Astrocyte (in vitro differentiated cells and primary cell): ENCODE data around the gene KRTAP4-3. TPM values are rescaled to one million over a fixed set of nuclear protein-coding genes. Genes with fewer than 3 reads are reported as not detected.
"Not testable (repeated sequence)": the region's sequence is repeated elsewhere in the genome, so short reads cannot be mapped to it uniquely, and the experiment has no call there.

Source experiments
- DNase-seq: peaks from one replicate; pipeline ENCODE4 v3.0.0-alpha.2; 2010; ENCODE audit warnings: low read depth
- FAIRE-seq: peaks from 2 replicates; lab custom pipeline; 2011; peaks lifted over from hg19 to GRCh38; lab: Jason Lieb, UNC
- H2AFZ ChIP-seq: 2 replicates; pipeline ENCODE4 v1.6.0; 2012; ENCODE audit warnings: low read depth, low read length, inconsistent platforms
- H3K27ac ChIP-seq: 2 replicates; pipeline ENCODE4 v1.5.1; 2011; ENCODE audit warnings: low read depth, low read length, inconsistent platforms
- H3K27me3 ChIP-seq: 2 replicates; pipeline ENCODE4 v1.6.0; 2011; ENCODE audit warnings: low read length, inconsistent platforms; ENCODE audit not compliant: insufficient read depth
- H3K36me3 ChIP-seq: 2 replicates; pipeline ENCODE4 v1.5.1; 2011; ENCODE audit warnings: low read length, inconsistent platforms; ENCODE audit not compliant: insufficient read depth
- H3K4me1 ChIP-seq: 2 replicates; pipeline ENCODE4 v1.5.1; 2011; ENCODE audit warnings: low read length, inconsistent platforms; ENCODE audit not compliant: insufficient read depth
- H3K4me2 ChIP-seq: 2 replicates; pipeline ENCODE4 v1.6.0; 2012; ENCODE audit warnings: low read length, inconsistent platforms
- H3K4me3 ChIP-seq: 2 replicates; pipeline ENCODE4 v1.5.1; 2011; ENCODE audit warnings: low read depth, mild to moderate bottlenecking, low read length, inconsistent platforms; ENCODE audit not compliant: insufficient read depth
- H3K79me2 ChIP-seq: 2 replicates; pipeline ENCODE4 v1.6.0; 2012; ENCODE audit warnings: mild to moderate bottlenecking, low read length, inconsistent platforms; ENCODE audit not compliant: insufficient read depth
- H3K9ac ChIP-seq: 2 replicates; pipeline ENCODE4 v1.6.0; 2012; ENCODE audit warnings: mild to moderate bottlenecking, low read length, inconsistent platforms
- H3K9me3 ChIP-seq: 2 replicates; pipeline ENCODE4 v1.5.1; 2012; ENCODE audit warnings: low read depth, mild to moderate bottlenecking, low read length, inconsistent platforms; ENCODE audit not compliant: insufficient read depth
- H4K20me1 ChIP-seq: 2 replicates; pipeline ENCODE4 v1.6.0; 2012; ENCODE audit warnings: low read length, inconsistent platforms; ENCODE audit not compliant: insufficient read depth
- H3K27ac Mint-ChIP-seq: one replicate; pipeline ENCODE4 v1.8.0; 2021; ENCODE audit warnings: mild to moderate bottlenecking, mixed read lengths; ENCODE audit not compliant: unreplicated experiment
- H3K27me3 Mint-ChIP-seq: one replicate; pipeline ENCODE4 v1.8.0; 2021; ENCODE audit warnings: low read depth, mixed read lengths; ENCODE audit not compliant: unreplicated experiment
- H3K36me3 Mint-ChIP-seq: one replicate; pipeline ENCODE4 v1.8.0; 2021; ENCODE audit warnings: low read depth, mixed read lengths; ENCODE audit not compliant: unreplicated experiment
- H3K4me1 Mint-ChIP-seq: one replicate; pipeline ENCODE4 v1.8.0; 2021; ENCODE audit warnings: low read depth, mixed read lengths; ENCODE audit not compliant: unreplicated experiment
- H3K4me3 Mint-ChIP-seq: one replicate; pipeline ENCODE4 v1.8.0; 2021; ENCODE audit warnings: mild to moderate bottlenecking, moderate library complexity, mixed read lengths; ENCODE audit not compliant: unreplicated experiment
- H3K9me3 Mint-ChIP-seq: one replicate; pipeline ENCODE4 v1.8.0; 2021; ENCODE audit warnings: mild to moderate bottlenecking, mixed read lengths; ENCODE audit not compliant: unreplicated experiment
- EZH2 ChIP-seq: IDR thresholded peaks from 2 replicates; pipeline ENCODE4 v1.6.1; 2012; ENCODE audit warnings: mild to moderate bottlenecking, low read length, inconsistent platforms; ENCODE audit not compliant: insufficient read depth
- total RNA-seq: library from RNA; stranded (reverse); gene quantifications from 2 replicates; pipeline ENCODE4 v1.2.1, GENCODE V29; 2021
- TF ChIP-seq, protein P1 (sequence below): IDR thresholded peaks from 2 replicates; pipeline ENCODE4 v1.5.1; 2011; ENCODE audit warnings: low read depth, mild to moderate bottlenecking, inconsistent platforms, low read length, moderate library complexity; ENCODE audit not compliant: insufficient read depth

The KRTAP4-3 gene
- total RNA-seq, 1 donor from 2014 or later: not detected

DNA sequence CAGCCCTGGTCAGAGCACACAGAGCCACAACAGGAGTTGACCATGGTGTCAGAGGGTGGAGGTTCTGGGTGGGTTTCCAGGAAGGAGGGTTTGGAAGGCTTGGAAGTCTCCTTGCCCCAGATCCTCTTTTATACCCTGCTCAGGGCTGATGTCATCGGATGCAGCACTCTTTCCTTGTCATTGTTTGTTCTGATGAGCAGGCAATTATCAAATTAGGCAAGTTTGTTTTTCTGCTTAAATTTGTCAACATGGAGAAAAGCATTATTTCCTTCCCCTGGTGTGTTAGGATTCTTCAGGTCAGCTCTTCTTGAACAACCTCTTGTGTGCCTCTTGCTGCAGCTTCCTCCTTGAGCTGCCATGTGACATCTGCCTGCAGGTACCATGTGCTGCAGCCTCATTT, 7.4 kb downstream of the KRTAP4-3 start, which contains the start of gene KRTAP4-4:
Gene KRTAP4-4, minus strand, starts transcription at position 101 of the 400 bp plus-strand sequence. Its CDS starts 57 bp downstream, at position 44.
- no peak within 1 kb of the TSS for H3K4me2 ChIP-seq
- no peak within 1 kb of the TSS for H2AFZ ChIP-seq
- no peaks in the 10 kb centered on the region for H3K9me3 ChIP-seq
- Mint-ChIP-seq H3K4me1 (no peaks in the 10 kb centered on the region), H3K4me3 (no peak within 1 kb of the TSS), H3K27me3 (peaks cover 6% of the 10 kb centered on the region), H3K9me3 (peaks cover 2% of the 10 kb centered on the region), H3K27ac (no peak within 1 kb of the TSS), H3K36me3 (no peaks in the 10 kb centered on the region)
- no peaks in the 10 kb centered on the region for H3K79me2 ChIP-seq
- no peaks in the 10 kb centered on the region for H4K20me1 ChIP-seq
- DNase-seq: no peak
- H3K27ac ChIP-seq: no peak within 1 kb of the TSS
- TF ChIP-seq, protein P1, sequence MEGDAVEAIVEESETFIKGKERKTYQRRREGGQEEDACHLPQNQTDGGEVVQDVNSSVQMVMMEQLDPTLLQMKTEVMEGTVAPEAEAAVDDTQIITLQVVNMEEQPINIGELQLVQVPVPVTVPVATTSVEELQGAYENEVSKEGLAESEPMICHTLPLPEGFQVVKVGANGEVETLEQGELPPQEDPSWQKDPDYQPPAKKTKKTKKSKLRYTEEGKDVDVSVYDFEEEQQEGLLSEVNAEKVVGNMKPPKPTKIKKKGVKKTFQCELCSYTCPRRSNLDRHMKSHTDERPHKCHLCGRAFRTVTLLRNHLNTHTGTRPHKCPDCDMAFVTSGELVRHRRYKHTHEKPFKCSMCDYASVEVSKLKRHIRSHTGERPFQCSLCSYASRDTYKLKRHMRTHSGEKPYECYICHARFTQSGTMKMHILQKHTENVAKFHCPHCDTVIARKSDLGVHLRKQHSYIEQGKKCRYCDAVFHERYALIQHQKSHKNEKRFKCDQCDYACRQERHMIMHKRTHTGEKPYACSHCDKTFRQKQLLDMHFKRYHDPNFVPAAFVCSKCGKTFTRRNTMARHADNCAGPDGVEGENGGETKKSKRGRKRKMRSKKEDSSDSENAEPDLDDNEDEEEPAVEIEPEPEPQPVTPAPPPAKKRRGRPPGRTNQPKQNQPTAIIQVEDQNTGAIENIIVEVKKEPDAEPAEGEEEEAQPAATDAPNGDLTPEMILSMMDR: no peak
- no peak for TF ChIP-seq EZH2
- H3K4me3 ChIP-seq: no peak within 1 kb of the TSS
- H3K9ac ChIP-seq: no peak within 1 kb of the TSS
- no peaks in the 10 kb centered on the region for H3K4me1 ChIP-seq
- FAIRE-seq: no peak
- no peaks in the 10 kb centered on the region for H3K27me3 ChIP-seq
- H3K36me3 ChIP-seq: no peaks in the 10 kb centered on the region

DNA sequence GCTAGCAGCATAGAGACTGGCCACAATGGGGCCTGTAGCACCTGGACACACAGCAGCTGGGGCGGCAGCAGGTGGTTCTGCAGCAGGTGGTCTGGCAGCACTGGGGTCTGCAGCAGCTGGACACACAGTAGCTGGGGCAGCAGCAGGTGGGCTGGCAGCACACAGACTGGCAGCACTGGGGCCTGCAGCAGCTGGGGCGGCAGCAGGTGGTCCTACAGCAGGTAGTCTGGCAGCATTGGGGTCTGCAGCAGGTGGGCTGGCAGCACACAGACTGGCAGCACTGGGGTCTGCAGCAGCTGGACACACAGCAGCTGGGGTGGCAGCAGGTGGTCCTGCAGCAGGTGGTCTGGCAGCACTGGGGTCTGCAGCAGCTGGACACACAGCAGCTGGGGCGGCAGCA, 7.8 kb downstream of the KRTAP4-3 start:
- DNase-seq, H3K9ac ChIP-seq, H3K79me2 ChIP-seq, H3K4me2 ChIP-seq, H3K36me3 ChIP-seq, H3K27ac ChIP-seq, H3K4me1 Mint-ChIP-seq, H3K27ac Mint-ChIP-seq, H3K36me3 Mint-ChIP-seq, H2AFZ ChIP-seq, H3K4me1 ChIP-seq, H3K4me3 ChIP-seq, H3K27me3 ChIP-seq, H3K4me3 Mint-ChIP-seq, FAIRE-seq, H3K27me3 Mint-ChIP-seq, H3K9me3 Mint-ChIP-seq, H3K9me3 ChIP-seq, H4K20me1 ChIP-seq: not testable (repeated sequence)

DNA sequence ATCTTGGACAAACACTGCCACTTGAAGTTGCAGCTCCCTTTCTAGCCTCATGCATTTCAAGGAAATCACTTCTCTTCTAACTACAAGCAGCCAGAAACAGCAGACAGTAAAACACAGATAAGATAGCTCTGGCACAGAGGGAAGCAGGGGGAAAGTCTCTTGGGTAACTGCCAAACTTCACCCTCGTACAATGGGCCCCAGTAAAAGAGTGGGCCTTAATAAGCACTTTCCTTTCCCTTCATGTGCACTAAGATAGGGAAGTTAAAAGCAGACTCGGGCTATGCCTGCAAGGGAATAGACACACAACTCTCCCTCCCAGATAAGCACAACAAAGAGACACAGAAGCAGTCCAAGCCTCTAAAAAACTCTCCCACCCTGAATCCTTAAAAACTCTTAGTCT, 14.2 kb downstream of the KRTAP4-3 start:
- no peak for DNase-seq
- Histone ChIP-seq H3K4me3 (no peak overlapping the region), H3K4me1 (no peaks in the 10 kb centered on the region), H3K9ac (no peak overlapping the region), H3K27me3 (no peaks in the 10 kb centered on the region), H3K4me2 (no peak overlapping the region), H3K27ac (no peak overlapping the region), H3K9me3 (no peaks in the 10 kb centered on the region), H2AFZ (no peak overlapping the region), H3K79me2 (no peaks in the 10 kb centered on the region), H3K36me3 (no peaks in the 10 kb centered on the region), H4K20me1 (no peaks in the 10 kb centered on the region)
- Mint-ChIP-seq H3K27me3 (peaks cover 5% of the 10 kb centered on the region), H3K4me3 (no peak overlapping the region), H3K36me3 (no peaks in the 10 kb centered on the region), H3K4me1 (no peaks in the 10 kb centered on the region), H3K27ac (no peak overlapping the region), H3K9me3 (no peaks in the 10 kb centered on the region)
- TF ChIP-seq EZH2: no peak
- TF ChIP-seq, protein P1: no peak
- FAIRE-seq: no peak
